Chondrocyte (in vitro differentiated cells): ENCODE measurements around the gene MOSPD2. TPM values are rescaled to one million over a fixed set of nuclear protein-coding genes. Genes with fewer than 3 reads are reported as not detected.
A peak's percentile ranks its signal among the peaks of the same experiment; 100 is the strongest.

ENCODE experiments used
- DNase-seq: peaks from one replicate; pipeline ENCODE4 v3.0.0; 2021; ENCODE audit warnings: mixed read lengths, low spot score
- H3K27ac Mint-ChIP-seq: one replicate; pipeline ENCODE4 v1.8.0; 2021; ENCODE audit warnings: mild to moderate bottlenecking, moderate library complexity, mixed read lengths; ENCODE audit not compliant: unreplicated experiment
- H3K27me3 Mint-ChIP-seq: 2 replicates; pipeline ENCODE4 v1.8.0; 2021; ENCODE audit warnings: low read depth, mixed read lengths
- H3K36me3 Mint-ChIP-seq: 2 replicates; pipeline ENCODE4 v1.8.0; 2021; ENCODE audit warnings: low read depth, mixed read lengths
- H3K4me1 Mint-ChIP-seq: 2 replicates; pipeline ENCODE4 v1.8.0; 2021; ENCODE audit warnings: low read depth, mild to moderate bottlenecking, mixed read lengths
- H3K4me3 Mint-ChIP-seq: one replicate; pipeline ENCODE4 v1.8.0; 2021; ENCODE audit warnings: mild to moderate bottlenecking, moderate library complexity, mixed read lengths; ENCODE audit not compliant: unreplicated experiment
- H3K9me3 Mint-ChIP-seq: 2 replicates; pipeline ENCODE4 v1.8.0; 2021; ENCODE audit warnings: low read depth, mixed read lengths
- total RNA-seq: library from RNA; stranded (reverse); gene quantifications from 3 replicates; pipeline ENCODE4 v1.2.1, GENCODE V29; 2021
- TF ChIP-seq, protein P1 (sequence below): fragments of 200-600 bp; sonication (generic); IDR thresholded peaks from 2 replicates; pipeline ENCODE4 v1.5.0; 2021; ENCODE audit warnings: antibody characterized with exemption, mild to moderate bottlenecking, moderate library complexity

MOSPD2 gene
- total RNA-seq, 1 donor from 2014 or later: 27.2 TPM

DNA sequence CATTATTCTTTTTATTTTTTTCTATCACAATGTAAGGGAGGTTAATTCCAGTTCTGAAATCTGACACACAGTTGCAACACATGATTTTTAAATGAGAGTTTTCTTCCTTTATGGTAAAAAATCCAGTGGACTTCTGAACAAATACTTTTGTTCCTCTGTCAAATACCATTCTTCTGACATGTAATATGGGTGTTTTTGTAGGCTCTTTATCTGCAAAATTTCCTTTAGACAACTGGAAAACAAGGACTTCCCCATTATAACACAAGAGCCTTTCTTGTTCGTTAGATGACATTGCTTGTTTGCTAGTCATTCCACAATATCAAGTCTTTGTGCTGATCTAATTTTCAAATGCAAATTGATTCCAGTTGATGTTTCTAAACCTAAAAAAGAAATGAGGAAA lies 8.0 kb upstream of the MOSPD2 start:
- TF ChIP-seq, protein P1, sequence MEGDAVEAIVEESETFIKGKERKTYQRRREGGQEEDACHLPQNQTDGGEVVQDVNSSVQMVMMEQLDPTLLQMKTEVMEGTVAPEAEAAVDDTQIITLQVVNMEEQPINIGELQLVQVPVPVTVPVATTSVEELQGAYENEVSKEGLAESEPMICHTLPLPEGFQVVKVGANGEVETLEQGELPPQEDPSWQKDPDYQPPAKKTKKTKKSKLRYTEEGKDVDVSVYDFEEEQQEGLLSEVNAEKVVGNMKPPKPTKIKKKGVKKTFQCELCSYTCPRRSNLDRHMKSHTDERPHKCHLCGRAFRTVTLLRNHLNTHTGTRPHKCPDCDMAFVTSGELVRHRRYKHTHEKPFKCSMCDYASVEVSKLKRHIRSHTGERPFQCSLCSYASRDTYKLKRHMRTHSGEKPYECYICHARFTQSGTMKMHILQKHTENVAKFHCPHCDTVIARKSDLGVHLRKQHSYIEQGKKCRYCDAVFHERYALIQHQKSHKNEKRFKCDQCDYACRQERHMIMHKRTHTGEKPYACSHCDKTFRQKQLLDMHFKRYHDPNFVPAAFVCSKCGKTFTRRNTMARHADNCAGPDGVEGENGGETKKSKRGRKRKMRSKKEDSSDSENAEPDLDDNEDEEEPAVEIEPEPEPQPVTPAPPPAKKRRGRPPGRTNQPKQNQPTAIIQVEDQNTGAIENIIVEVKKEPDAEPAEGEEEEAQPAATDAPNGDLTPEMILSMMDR: no peak
- Mint-ChIP-seq H3K27ac (peak overlapping the region; percentile 84), H3K36me3 (peaks cover 5% of the 10 kb centered on the region), H3K4me1 (peaks cover 17% of the 10 kb centered on the region), H3K9me3 (peaks cover 31% of the 10 kb centered on the region), H3K27me3 (no peaks in the 10 kb centered on the region), H3K4me3 (no peak overlapping the region)
- DNase-seq: no peak

DNA sequence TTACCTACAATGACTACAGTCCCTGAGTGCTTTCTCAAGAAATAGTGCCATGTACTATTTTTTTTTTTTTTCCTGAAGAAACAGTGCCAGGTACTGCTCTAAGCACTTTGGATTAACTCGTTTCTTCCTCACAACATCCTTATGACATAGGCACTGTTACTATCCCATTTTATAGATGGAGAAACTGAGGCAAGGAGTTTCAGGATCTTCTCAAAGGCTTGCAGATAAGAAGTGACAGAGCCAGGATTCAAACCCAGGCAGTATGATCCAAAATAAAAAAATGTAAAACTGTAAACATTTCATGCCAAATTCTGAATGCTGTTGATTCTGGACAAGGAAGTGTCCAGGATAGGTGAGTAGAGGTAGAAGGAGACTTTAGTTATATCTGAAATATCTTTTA lies 1.5 kb upstream of the MOSPD2 start:
- DNase-seq: no peak
- H3K27me3 Mint-ChIP-seq: no peaks in the 10 kb centered on the region
- peaks cover 15% of the 10 kb centered on the region for H3K4me1 Mint-ChIP-seq
- peaks cover 21% of the 10 kb centered on the region for H3K9me3 Mint-ChIP-seq
- H3K27ac Mint-ChIP-seq: no peak overlapping the region
- TF ChIP-seq, protein P1: no peak
- peaks cover 5% of the 10 kb centered on the region for H3K36me3 Mint-ChIP-seq
- no peak overlapping the region for H3K4me3 Mint-ChIP-seq

DNA sequence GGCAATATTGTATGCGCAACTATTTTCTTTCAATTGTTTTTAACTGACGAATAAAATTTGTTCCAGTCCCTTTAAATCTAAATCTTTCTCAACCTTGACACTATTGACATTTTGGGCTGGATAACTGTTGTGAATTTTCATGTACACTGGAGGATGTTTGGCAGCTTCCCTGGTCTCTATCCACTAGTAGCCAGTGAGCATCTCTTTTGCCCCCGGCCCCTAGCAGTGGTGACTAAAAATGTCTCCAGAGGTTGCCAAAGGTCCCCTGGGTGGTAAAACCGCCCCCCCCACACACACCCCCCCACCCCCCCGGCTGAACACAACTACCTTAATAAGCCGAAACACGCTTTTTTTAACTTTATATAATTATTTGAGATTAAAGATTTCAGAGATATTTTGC lies 866 bp upstream of the MOSPD2 start:
- Mint-ChIP-seq H3K36me3 (peaks cover 2% of the 10 kb centered on the region), H3K4me1 (peaks cover 15% of the 10 kb centered on the region), H3K27me3 (no peaks in the 10 kb centered on the region), H3K4me3 (peak overlapping the region; percentile 76), H3K27ac (peak overlapping the region; percentile 85), H3K9me3 (peaks cover 18% of the 10 kb centered on the region)
- TF ChIP-seq, protein P1: no peak
- DNase-seq: no peak

DNA sequence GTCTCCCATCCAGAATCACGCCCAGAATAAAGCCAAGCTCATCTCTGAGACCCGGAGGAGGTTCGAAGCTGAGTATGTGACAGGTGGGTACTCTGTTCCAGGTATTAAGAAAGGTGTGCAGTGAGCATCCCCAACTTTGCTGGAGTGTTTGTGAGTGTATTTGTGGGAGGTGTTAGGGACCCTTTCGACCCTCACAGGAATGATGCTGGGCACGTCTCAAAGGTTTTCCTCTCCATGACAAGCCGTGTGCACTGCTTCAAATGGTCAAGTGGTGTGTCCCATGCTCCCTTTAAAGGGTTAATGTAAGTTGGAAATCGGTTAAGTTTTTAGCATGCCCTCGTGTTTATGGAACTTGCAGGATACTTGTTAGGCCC lies 442 bp downstream of the MOSPD2 start:
- Mint-ChIP-seq H3K4me1 (peaks cover 18% of the 10 kb centered on the region), H3K9me3 (peaks cover 5% of the 10 kb centered on the region), H3K27ac (peak overlapping the region; percentile 83), H3K4me3 (peak overlapping the region; percentile 76), H3K36me3 (no peaks in the 10 kb centered on the region), H3K27me3 (no peaks in the 10 kb centered on the region)
- no peak for DNase-seq
- TF ChIP-seq, protein P1: no peak

DNA sequence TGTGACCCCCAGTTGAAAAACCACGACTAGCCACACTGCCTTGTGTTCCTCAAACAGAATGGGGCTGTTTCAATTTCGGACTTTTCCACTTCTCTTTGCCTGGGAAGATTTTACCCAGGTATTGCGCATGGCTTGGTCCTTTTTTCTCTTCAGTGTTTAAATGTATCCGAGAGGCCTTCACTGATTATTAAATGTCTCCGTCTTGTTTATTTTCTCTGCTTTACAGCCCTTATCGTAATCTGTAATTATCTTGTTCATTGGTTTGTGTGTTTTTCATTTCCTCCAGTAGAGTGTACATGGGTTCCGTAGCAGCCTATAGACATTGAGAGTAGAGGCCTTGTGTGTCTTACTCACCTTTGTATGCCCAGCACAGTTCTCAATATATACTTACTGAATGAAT lies 2.4 kb downstream of the MOSPD2 start:
- no peak overlapping the region for H3K4me3 Mint-ChIP-seq
- no peak for DNase-seq
- H3K9me3 Mint-ChIP-seq: peaks cover 4% of the 10 kb centered on the region
- TF ChIP-seq, protein P1: no peak
- no peak overlapping the region for H3K27ac Mint-ChIP-seq
- no peaks in the 10 kb centered on the region for H3K36me3 Mint-ChIP-seq
- no peaks in the 10 kb centered on the region for H3K27me3 Mint-ChIP-seq
- peaks cover 31% of the 10 kb centered on the region for H3K4me1 Mint-ChIP-seq
